ENCODE measurements around the gene GALNTL6. TPM values are rescaled to one million over a fixed set of nuclear protein-coding genes. Genes with fewer than 3 reads are reported as not detected.

GALNTL6 gene
- 0.11 TPM in 1 of 2 replicates, not detected in the other for total RNA-seq
- not detected in 2 replicates for polyA plus RNA-seq

DNA sequence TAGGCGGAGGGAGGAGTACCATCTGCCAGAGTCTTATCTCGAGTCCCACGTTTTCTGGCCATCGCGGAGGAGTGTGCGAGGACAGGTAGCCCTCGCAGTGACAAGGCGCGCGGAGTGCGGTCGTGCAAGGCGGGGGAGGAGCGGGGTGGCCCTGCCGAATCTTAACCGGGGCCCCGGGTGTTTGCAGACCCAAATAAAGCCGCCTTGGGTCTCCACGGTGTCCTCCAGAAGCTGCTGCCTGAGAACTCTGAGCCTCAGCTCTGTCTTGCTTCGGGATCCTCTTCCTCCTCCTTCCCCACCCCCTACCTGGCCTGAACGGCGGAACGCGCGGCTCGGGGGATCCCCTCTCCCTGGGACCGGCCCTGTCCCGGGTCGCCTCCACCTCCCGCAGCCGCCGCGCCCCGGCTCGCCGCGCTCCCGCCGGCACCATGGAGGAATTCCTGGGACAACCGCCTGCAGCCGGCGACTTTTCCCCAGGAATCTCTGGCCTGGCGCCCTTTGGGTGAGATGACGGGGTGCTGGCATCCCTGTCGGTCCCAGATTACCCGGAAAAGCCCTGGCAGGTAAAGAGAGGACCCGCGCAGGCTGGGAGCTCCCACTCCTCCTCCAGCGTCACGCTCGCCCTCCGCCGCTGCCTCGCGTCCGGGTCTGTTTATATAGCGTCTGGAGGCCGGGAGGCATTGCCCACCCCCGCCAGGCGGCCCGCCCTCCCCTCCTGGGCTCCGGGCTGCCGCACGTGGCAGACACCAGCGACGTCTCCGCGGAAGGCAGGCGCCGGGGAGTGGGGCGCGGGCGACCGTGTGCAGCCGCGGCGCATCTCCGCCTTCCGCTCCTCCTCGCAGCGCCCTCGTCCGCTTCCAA lies at the start of gene GALNTL6:
TSS of gene GALNTL6 (plus strand) at position 740 of the 861 bp plus-strand sequence.
- H3K4me3 ChIP-seq = peak within 1 kb of the TSS; percentile 52
- no peak within 1 kb of the TSS for H3K27ac ChIP-seq
- H3K36me3 ChIP-seq = no peaks in the 10 kb centered on the region
- TF ChIP-seq, protein P1, sequence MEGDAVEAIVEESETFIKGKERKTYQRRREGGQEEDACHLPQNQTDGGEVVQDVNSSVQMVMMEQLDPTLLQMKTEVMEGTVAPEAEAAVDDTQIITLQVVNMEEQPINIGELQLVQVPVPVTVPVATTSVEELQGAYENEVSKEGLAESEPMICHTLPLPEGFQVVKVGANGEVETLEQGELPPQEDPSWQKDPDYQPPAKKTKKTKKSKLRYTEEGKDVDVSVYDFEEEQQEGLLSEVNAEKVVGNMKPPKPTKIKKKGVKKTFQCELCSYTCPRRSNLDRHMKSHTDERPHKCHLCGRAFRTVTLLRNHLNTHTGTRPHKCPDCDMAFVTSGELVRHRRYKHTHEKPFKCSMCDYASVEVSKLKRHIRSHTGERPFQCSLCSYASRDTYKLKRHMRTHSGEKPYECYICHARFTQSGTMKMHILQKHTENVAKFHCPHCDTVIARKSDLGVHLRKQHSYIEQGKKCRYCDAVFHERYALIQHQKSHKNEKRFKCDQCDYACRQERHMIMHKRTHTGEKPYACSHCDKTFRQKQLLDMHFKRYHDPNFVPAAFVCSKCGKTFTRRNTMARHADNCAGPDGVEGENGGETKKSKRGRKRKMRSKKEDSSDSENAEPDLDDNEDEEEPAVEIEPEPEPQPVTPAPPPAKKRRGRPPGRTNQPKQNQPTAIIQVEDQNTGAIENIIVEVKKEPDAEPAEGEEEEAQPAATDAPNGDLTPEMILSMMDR (IDR thresholded peaks at IDR 0.05; ENCODE audit: low read depth, low read length) = no peak
- DNase-seq (ENCODE audit: low read depth in 1 of 2, low spot score in 1 of 2) = peak; percentile 4 to 36
- H3K9me3 ChIP-seq (ENCODE audit: low read depth) = no peaks in the 10 kb centered on the region
- no peaks in the 10 kb centered on the region for H3K4me1 ChIP-seq (ENCODE audit: low read depth)
- peaks cover 62% of the 10 kb centered on the region for H3K27me3 ChIP-seq

DNA sequence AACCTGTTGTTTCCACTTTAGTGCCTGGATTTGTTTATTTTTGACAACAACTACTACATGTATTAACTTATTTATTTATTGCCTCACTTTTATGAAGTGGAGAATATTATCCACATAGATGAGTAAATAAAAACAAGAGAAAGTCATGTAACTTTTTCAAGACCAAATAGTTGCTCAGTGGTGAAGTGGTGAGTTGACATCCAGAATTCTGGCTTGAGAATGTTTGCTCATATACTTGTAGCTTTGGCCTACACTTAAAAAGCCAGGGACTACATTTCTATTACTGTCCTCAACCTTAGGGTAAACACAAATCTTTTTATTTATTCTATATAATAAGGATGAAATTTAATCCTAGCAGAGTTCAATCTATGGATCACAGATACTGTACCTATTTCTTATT lies 47.7 kb upstream of the GALNTL6 start:
- DNase-seq (ENCODE audit: low read depth in 1 of 2, low spot score in 1 of 2) = no peak
- Histone ChIP-seq H3K9me3 (ENCODE audit: low read depth) (no peaks in the 10 kb centered on the region), H3K27ac (no peak overlapping the region), H3K36me3 (no peaks in the 10 kb centered on the region), H3K4me3 (no peak overlapping the region), H3K27me3 (no peaks in the 10 kb centered on the region), H3K4me1 (ENCODE audit: low read depth) (no peaks in the 10 kb centered on the region)
- TF ChIP-seq, protein P1 (IDR thresholded peaks at IDR 0.05; ENCODE audit: low read depth, low read length) = no peak

DNA sequence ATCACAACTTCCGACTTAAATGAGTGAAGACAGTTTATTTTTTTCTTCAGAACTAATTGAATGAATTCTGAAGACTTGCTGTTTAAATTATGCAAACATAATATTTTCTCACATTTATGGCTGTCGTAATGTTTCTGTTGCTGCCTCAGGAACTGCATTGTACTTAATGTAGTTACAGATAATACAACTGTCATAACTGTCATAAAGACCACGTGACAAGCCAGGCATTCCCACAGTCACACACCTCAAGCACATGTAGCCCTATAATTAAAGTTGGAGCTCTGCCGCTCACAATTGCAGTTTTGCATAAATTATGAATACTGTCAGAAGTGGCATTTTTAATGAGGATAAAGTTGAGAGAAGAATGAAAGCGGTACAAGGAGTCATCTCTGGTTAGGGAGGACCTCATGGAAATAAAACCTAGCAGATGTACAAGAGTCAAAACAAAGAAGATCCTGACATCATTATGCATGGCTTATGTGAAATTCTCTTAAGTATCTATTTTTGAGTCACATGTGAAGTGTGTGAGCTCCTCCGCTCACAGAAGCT lies 38.5 kb upstream of the GALNTL6 start:
- TF ChIP-seq, protein P1 (IDR thresholded peaks at IDR 0.05; ENCODE audit: low read depth, low read length) = no peak
- no peaks in the 10 kb centered on the region for H3K36me3 ChIP-seq
- no peaks in the 10 kb centered on the region for H3K27me3 ChIP-seq
- H3K4me3 ChIP-seq = no peak overlapping the region
- no peak overlapping the region for H3K27ac ChIP-seq
- no peaks in the 10 kb centered on the region for H3K9me3 ChIP-seq (ENCODE audit: low read depth)
- no peaks in the 10 kb centered on the region for H3K4me1 ChIP-seq (ENCODE audit: low read depth)
- no peak for DNase-seq (ENCODE audit: low read depth in 1 of 2, low spot score in 1 of 2)

DNA sequence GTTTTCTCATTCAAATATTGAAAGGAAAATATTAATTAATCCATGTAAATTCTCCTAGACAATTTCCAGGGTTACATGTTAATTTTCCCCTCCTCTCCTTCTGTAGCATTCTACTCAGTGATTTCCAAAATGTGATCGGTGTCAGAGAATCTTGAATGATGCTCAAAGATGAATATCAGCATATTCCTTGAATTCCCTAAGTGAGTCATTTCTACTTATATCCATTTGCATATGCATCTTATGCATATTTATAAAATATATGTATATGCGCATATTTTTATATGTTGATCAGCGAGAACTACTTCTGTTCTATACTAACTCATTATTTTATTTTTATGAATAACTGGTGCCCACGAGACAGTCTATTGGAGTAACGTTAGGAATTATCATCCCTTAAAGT lies 33.9 kb upstream of the GALNTL6 start:
- H3K36me3 ChIP-seq = no peaks in the 10 kb centered on the region
- no peak for DNase-seq (ENCODE audit: low read depth in 1 of 2, low spot score in 1 of 2)
- no peak overlapping the region for H3K27ac ChIP-seq
- H3K9me3 ChIP-seq (ENCODE audit: low read depth) = no peaks in the 10 kb centered on the region
- H3K4me1 ChIP-seq (ENCODE audit: low read depth) = no peaks in the 10 kb centered on the region
- no peaks in the 10 kb centered on the region for H3K27me3 ChIP-seq
- TF ChIP-seq, protein P1 (IDR thresholded peaks at IDR 0.05; ENCODE audit: low read depth, low read length) = no peak
- no peak overlapping the region for H3K4me3 ChIP-seq

DNA sequence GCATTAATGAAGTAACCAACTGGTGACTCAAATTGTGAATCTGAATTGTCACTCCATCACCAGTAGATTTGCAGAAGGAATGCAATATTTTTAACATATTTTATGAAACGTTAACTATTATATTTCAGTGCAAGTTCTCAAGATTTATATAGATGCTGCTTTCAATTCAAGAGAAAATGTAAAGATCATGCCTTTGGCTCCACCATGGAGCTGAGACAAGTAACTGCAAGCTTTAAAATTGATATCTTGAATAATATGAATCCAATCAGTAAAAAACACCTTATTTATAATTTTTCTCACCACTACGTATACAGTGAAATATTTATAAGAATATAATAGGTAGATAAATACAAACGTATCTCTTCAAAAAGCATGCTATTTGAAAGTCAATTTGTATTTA lies 27.8 kb upstream of the GALNTL6 start:
- TF ChIP-seq, protein P1 (IDR thresholded peaks at IDR 0.05; ENCODE audit: low read depth, low read length) = no peak
- H3K4me3 ChIP-seq = no peak overlapping the region

More for the DNA sequence above, 27.8 kb upstream of the GALNTL6 start:
- no peaks in the 10 kb centered on the region for H3K4me1 ChIP-seq (ENCODE audit: low read depth)
- H3K27ac ChIP-seq = no peak overlapping the region
- H3K9me3 ChIP-seq (ENCODE audit: low read depth) = no peaks in the 10 kb centered on the region
- H3K27me3 ChIP-seq = no peaks in the 10 kb centered on the region
- H3K36me3 ChIP-seq = no peaks in the 10 kb centered on the region
- no peak for DNase-seq (ENCODE audit: low read depth in 1 of 2, low spot score in 1 of 2)

Measured in cardiac muscle cell (in vitro differentiated cells and primary cell).